Measurements from ENCODE around the gene LCN15. TPM values are rescaled to one million over a fixed set of nuclear protein-coding genes. Genes with fewer than 3 reads are reported as not detected.

LCN15 gene
- total and polyA plus RNA-seq, 2 of the 13 experiments (the other 11 are each of a cell fraction or from before 2014, with no cell fraction given) = 1.3 to 53.7 TPM

GRCh38 chr9:136804509-136805206, 40.3 kb upstream of the LCN15 start (continued):
- TF ChIP-seq THAP9 (CRISPR knock-in tag; IDR thresholded peaks at IDR 0.05; ENCODE audit: borderline replicate concordance) (no peak), AGO1 (IDR thresholded peaks at IDR 0.05; ENCODE audit: low read depth, low read length, poor library complexity, severe bottlenecking) (peak; percentile 97), ARID2 (CRISPR knock-in tag; IDR thresholded peaks at IDR 0.05; ENCODE audit: borderline replicate concordance) (no peak), AKAP8 (CRISPR knock-in tag; IDR thresholded peaks at IDR 0.05) (no peak; the same call in none of the 2 replicates), SOX6 (IDR thresholded peaks at IDR 0.05) (no peak), SOX6 (CRISPR knock-in tag; IDR thresholded peaks at IDR 0.05) (no peak), ZBTB38 (CRISPR knock-in tag; IDR thresholded peaks at IDR 0.05) (peak; percentile 81), ZNF556 (CRISPR knock-in tag; IDR thresholded peaks at IDR 0.05; ENCODE audit: borderline replicate concordance) (no peak), HMGA1 (CRISPR knock-in tag; conservative IDR thresholded peaks at IDR 0.05) (no peak), AGO2 (optimal IDR thresholded peaks at IDR 0.05; ENCODE audit: low read depth, low read length) (peak; percentile 7), RBM39 (IDR thresholded peaks at IDR 0.05; ENCODE audit: low read depth, low read length, poor library complexity, severe bottlenecking) (no peak), CC2D1A (CRISPR knock-in tag; IDR thresholded peaks at IDR 0.05) (no peak), ZNF749 (CRISPR knock-in tag; IDR thresholded peaks at IDR 0.05; ENCODE audit: borderline replicate concordance) (no peak), TGIF2 (CRISPR knock-in tag; IDR thresholded peaks at IDR 0.05) (no peak), GFI1 (CRISPR knock-in tag; IDR thresholded peaks at IDR 0.05; ENCODE audit: borderline replicate concordance) (no peak), RNF2 (conservative IDR thresholded peaks at IDR 0.05; ENCODE audit: low read depth) (no peak), ATF4 (CRISPR knock-in tag; IDR thresholded peaks at IDR 0.05) (no peak), ZFP37 (CRISPR knock-in tag; IDR thresholded peaks at IDR 0.05; ENCODE audit: borderline replicate concordance) (no peak), ZNF276 (CRISPR knock-in tag; IDR thresholded peaks at IDR 0.05; ENCODE audit: low read depth) (no peak), ELF1 (CRISPR knock-in tag; IDR thresholded peaks at IDR 0.05) (no peak)
